Stimulated activated memory B cell treated with anti-CD40 and anti-IgM and Interleukin-4, amounts not matched to agents 10 μg/mL and 1 μg/mL and 100 μg/mL, for 72 hours (primary cell): ENCODE measurements around the gene CHD6.
A peak's percentile ranks its signal among the peaks of the same experiment; 100 is the strongest.

Source experiments
- ATAC-seq: fragments of 150-1000 bp; cut with Tn5 transposase; 2 replicates; pipeline ENCODE4 v1.10.0; 2021
- H3K27ac Mint-ChIP-seq: one replicate; pipeline ENCODE4 v1.8.0; 2022; ENCODE audit warnings: mild to moderate bottlenecking, mixed read lengths
- H3K27me3 Mint-ChIP-seq: one replicate; pipeline ENCODE4 v1.8.0; 2022; ENCODE audit warnings: mixed read lengths
- H3K36me3 Mint-ChIP-seq: one replicate; pipeline ENCODE4 v1.8.0; 2022; ENCODE audit warnings: mixed read lengths
- H3K4me1 Mint-ChIP-seq: one replicate; pipeline ENCODE4 v1.8.0; 2022; ENCODE audit warnings: mixed read lengths
- H3K4me3 Mint-ChIP-seq: one replicate; pipeline ENCODE4 v1.8.0; 2022; ENCODE audit warnings: mild to moderate bottlenecking, moderate library complexity, mixed read lengths
- H3K9me3 Mint-ChIP-seq: one replicate; pipeline ENCODE4 v1.8.0; 2022; ENCODE audit warnings: mixed read lengths

Gene CHD6

GRCh38 chr20:41609474-41609873 is 8.7 kb downstream of the CHD6 start:
- Mint-ChIP-seq H3K27ac (peak overlapping the region; percentile 2), H3K4me3 (no peak overlapping the region), H3K9me3 (peaks cover 6% of the 10 kb centered on the region), H3K36me3 (peaks cover 12% of the 10 kb centered on the region), H3K4me1 (peaks cover 53% of the 10 kb centered on the region), H3K27me3 (no peaks in the 10 kb centered on the region)
- ATAC-seq, result peak; percentile 24

GRCh38 chr20:41608606-41609005 is 9.6 kb downstream of the CHD6 start:
- Mint-ChIP-seq H3K9me3 (peaks cover 6% of the 10 kb centered on the region), H3K27ac (peak overlapping the region; percentile 2), H3K4me1 (peaks cover 53% of the 10 kb centered on the region), H3K27me3 (no peaks in the 10 kb centered on the region), H3K36me3 (peaks cover 12% of the 10 kb centered on the region), H3K4me3 (no peak overlapping the region)
- ATAC-seq, result no peak

DNA sequence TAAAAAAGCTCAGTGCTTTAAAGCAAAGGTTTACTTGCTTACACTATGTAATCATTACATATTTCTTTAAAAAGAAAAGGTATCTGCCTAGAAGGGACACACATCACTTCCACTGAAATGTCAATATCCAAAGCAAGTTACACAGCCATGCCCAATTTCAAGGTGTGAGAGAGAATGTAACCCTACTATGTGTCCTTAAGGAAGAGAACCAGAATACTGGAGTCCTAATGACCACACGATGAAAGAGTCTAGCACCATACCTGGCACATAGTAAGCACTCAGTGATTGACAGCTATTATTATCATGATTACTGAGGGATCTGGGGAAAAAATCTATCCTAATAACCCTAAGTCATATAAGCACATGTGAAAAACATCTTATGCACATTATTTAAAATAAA is 10.4 kb downstream of the CHD6 start:
- H3K27ac Mint-ChIP-seq, result peak overlapping the region; percentile 10
- peaks cover 47% of the 10 kb centered on the region for H3K4me1 Mint-ChIP-seq
- no peak overlapping the region for H3K4me3 Mint-ChIP-seq
- peaks cover 6% of the 10 kb centered on the region for H3K9me3 Mint-ChIP-seq
- no peak for ATAC-seq
- no peaks in the 10 kb centered on the region for H3K27me3 Mint-ChIP-seq
- peaks cover 12% of the 10 kb centered on the region for H3K36me3 Mint-ChIP-seq

GRCh38 chr20:41604002-41604401 is 14.2 kb downstream of the CHD6 start:
- Mint-ChIP-seq H3K9me3 (peaks cover 33% of the 10 kb centered on the region), H3K4me1 (peaks cover 37% of the 10 kb centered on the region), H3K36me3 (peaks cover 44% of the 10 kb centered on the region)

DNA sequence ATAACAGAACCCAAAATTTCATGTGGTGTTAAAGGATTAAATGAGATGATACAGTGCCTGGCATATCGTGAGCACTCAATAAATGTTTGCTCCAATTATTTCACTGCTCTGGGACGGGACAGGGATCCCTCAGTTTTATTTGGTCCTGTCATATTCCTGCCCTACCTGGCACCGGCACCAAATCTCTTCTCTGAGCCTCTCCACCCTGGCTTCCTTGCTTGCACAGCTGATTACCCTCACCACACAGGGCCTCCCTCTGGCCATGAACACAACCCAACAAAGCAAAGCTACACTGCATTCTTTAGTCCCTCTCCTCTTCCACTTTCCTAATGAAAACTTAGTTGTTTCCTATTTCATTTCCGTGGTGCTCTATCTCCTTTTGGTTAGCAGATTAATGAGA is 16.4 kb downstream of the CHD6 start:
- H3K9me3 Mint-ChIP-seq, result peaks cover 37% of the 10 kb centered on the region
- peaks cover 57% of the 10 kb centered on the region for H3K36me3 Mint-ChIP-seq
- no peak overlapping the region for H3K4me3 Mint-ChIP-seq
- no peak for ATAC-seq
- peaks cover 28% of the 10 kb centered on the region for H3K4me1 Mint-ChIP-seq
- no peak overlapping the region for H3K27ac Mint-ChIP-seq
- no peaks in the 10 kb centered on the region for H3K27me3 Mint-ChIP-seq

More at GRCh38 chr20:41604002-41604401, 14.2 kb downstream of the CHD6 start:
- no peak for ATAC-seq
- Mint-ChIP-seq H3K27ac (no peak overlapping the region), H3K4me3 (no peak overlapping the region), H3K27me3 (no peaks in the 10 kb centered on the region)

GRCh38 chr20:41600926-41601631 is 17.1 kb downstream of the CHD6 start:
- Mint-ChIP-seq H3K27ac (no peak overlapping the region), H3K4me1 (peaks cover 30% of the 10 kb centered on the region), H3K36me3 (peaks cover 61% of the 10 kb centered on the region), H3K4me3 (no peak overlapping the region), H3K27me3 (no peaks in the 10 kb centered on the region), H3K9me3 (peaks cover 39% of the 10 kb centered on the region)
- ATAC-seq, result no peak

GRCh38 chr20:41599699-41600104 is 18.5 kb downstream of the CHD6 start:
- Mint-ChIP-seq H3K36me3 (peaks cover 73% of the 10 kb centered on the region), H3K4me3 (no peak overlapping the region), H3K27me3 (no peaks in the 10 kb centered on the region), H3K9me3 (peaks cover 49% of the 10 kb centered on the region), H3K27ac (no peak overlapping the region), H3K4me1 (peaks cover 39% of the 10 kb centered on the region)
- ATAC-seq, result no peak

DNA sequence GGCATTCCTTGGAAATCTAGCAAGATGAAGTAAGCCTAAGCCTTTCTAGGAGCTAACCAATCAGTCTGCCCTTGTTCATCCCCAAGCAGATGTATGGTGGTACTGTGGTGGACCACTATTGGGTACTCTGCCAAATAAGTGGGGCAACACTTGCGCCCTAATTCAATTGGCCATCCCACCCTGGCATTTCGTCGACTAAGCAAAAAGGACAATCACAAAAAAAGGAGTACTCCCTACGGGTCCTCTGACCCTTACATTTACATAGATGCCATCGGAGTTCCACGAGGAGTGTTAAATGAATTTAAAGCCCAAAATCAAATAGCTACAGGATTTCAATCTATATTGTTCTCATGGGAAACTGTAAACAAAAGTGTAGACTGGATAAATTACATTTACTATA is 19.5 kb downstream of the CHD6 start:
- Mint-ChIP-seq H3K9me3 (peaks cover 54% of the 10 kb centered on the region), H3K27me3 (no peaks in the 10 kb centered on the region), H3K4me3 (no peak overlapping the region), H3K36me3 (peaks cover 81% of the 10 kb centered on the region), H3K27ac (no peak overlapping the region), H3K4me1 (peaks cover 38% of the 10 kb centered on the region)
- no peak for ATAC-seq

GRCh38 chr20:41594514-41595322 is 23.5 kb downstream of the CHD6 start:
- Mint-ChIP-seq H3K9me3 (peaks cover 32% of the 10 kb centered on the region), H3K36me3 (peaks cover 55% of the 10 kb centered on the region), H3K4me1 (peaks cover 43% of the 10 kb centered on the region), H3K27me3 (no peaks in the 10 kb centered on the region), H3K4me3 (no peak overlapping the region), H3K27ac (no peak overlapping the region)
- ATAC-seq, result no peak

- peaks cover 27% of the 10 kb centered on the region for H3K9me3 Mint-ChIP-seq
- H3K4me3 Mint-ChIP-seq, result no peak overlapping the region
- no peaks in the 10 kb centered on the region for H3K27me3 Mint-ChIP-seq
- peaks cover 40% of the 10 kb centered on the region for H3K36me3 Mint-ChIP-seq
- H3K27ac Mint-ChIP-seq, result peak overlapping the region; percentile 15
- ATAC-seq, result no peak
- peaks cover 54% of the 10 kb centered on the region for H3K4me1 Mint-ChIP-seq
Measured at GRCh38 chr20:41592516-41593216, 25.5 kb downstream of the CHD6 start.

DNA sequence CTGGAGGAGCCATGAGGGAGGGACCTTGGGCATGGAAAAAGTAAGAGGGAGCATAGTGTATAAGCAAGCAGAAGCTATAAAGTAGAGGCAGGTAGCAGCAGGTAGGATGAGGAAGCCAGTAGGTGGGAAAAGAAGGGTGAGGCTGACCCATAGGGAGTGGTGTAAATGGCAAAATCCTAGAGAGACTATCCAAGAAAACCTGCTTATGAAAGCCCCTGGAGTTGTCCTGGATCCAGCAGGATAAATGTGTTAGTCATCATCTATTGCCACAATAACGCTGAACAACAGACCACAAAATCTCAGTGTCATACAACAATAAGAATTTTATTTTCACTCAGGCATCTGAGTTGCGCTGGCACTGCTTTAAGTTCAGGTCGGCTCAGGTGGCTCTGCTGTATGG is 30.2 kb downstream of the CHD6 start:
- H3K36me3 Mint-ChIP-seq, result peaks cover 40% of the 10 kb centered on the region
- H3K27me3 Mint-ChIP-seq, result no peaks in the 10 kb centered on the region
- H3K9me3 Mint-ChIP-seq, result peaks cover 9% of the 10 kb centered on the region
- no peak overlapping the region for H3K4me3 Mint-ChIP-seq
- H3K27ac Mint-ChIP-seq, result peak overlapping the region; percentile 61
- ATAC-seq, result no peak
- peaks cover 27% of the 10 kb centered on the region for H3K4me1 Mint-ChIP-seq

DNA sequence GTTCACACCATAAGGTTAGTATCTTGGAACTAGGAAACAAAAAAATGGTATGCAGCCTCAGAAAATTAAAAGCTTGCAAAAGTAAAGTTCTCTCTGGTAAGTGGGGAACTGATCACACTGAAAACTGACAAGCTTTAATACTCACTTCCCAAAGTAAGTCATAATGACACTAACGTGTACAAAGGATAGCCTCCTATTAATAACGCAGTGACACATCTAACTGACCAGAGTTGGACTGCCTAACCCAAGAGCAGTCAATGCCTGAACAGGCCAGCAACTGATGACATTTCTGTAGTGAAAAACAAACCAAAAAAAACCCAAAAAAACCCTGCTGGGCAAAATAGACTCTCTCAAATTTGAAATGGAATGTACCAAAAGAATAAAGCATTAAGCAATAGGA is 30.7 kb downstream of the CHD6 start:
- no peaks in the 10 kb centered on the region for H3K27me3 Mint-ChIP-seq
- peak overlapping the region; percentile 61 for H3K27ac Mint-ChIP-seq
- peaks cover 44% of the 10 kb centered on the region for H3K36me3 Mint-ChIP-seq
- peaks cover 27% of the 10 kb centered on the region for H3K4me1 Mint-ChIP-seq
- peaks cover 12% of the 10 kb centered on the region for H3K9me3 Mint-ChIP-seq
- no peak overlapping the region for H3K4me3 Mint-ChIP-seq
- peak; percentile 68 for ATAC-seq

GRCh38 chr20:41586772-41587171 is 31.4 kb downstream of the CHD6 start:
- H3K4me3 Mint-ChIP-seq, result no peak overlapping the region
- peaks cover 12% of the 10 kb centered on the region for H3K9me3 Mint-ChIP-seq
- no peaks in the 10 kb centered on the region for H3K27me3 Mint-ChIP-seq
- H3K36me3 Mint-ChIP-seq, result peaks cover 45% of the 10 kb centered on the region
- no peak for ATAC-seq
- H3K27ac Mint-ChIP-seq, result no peak overlapping the region
- H3K4me1 Mint-ChIP-seq, result peaks cover 33% of the 10 kb centered on the region

GRCh38 chr20:41580350-41580749 is 37.8 kb downstream of the CHD6 start:
- Mint-ChIP-seq H3K4me1 (peaks cover 64% of the 10 kb centered on the region), H3K9me3 (peaks cover 12% of the 10 kb centered on the region), H3K4me3 (no peak overlapping the region), H3K36me3 (peaks cover 28% of the 10 kb centered on the region), H3K27me3 (no peaks in the 10 kb centered on the region), H3K27ac (no peak overlapping the region)
- ATAC-seq, result no peak
